ENCODE measurements around the gene TTC32.
"Not testable (repeated sequence)": the region's sequence is repeated elsewhere in the genome, so short reads cannot be mapped to it uniquely, and the experiment has no call there.

The TTC32 gene

DNA sequence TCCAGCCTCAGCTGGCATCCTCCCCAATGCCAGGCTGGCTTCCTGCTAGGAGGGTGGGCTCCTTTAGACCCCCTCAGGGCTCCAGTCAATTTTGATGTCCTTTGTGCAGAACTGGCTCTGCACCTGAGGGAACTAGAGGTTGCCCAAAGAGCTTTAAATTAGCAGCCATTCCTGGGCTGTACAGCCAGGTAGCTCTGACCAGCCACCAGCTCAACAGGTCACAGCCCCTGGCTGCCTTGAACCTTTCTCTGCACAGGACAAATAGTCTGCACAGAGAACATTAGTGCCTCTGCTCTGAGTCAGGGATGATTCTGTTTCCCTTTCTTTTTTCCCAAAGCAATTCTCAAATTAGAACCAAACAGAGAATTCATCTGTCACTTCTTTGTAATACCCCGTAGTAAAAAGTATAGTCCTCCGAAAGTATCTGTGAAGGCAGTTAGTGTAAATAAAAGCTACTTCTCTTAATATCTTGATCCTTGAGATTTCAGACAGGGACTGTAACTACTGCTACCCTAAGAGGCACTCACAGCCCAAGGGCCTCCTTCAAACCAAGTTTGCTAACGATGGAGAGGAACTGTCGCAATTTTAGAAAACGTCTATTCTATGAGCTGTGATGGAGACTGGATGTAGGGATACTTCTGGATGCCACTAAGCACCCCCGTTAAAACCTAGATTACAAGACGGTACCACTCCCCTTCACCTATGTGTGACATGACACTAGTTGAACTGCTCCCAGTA is 3.0 kb downstream of the TTC32 start:
- DNase-seq, result no peak

GRCh38 chr2:19897623-19898245 is 4.0 kb downstream of the TTC32 start:
- DNase-seq, result no peak

DNA sequence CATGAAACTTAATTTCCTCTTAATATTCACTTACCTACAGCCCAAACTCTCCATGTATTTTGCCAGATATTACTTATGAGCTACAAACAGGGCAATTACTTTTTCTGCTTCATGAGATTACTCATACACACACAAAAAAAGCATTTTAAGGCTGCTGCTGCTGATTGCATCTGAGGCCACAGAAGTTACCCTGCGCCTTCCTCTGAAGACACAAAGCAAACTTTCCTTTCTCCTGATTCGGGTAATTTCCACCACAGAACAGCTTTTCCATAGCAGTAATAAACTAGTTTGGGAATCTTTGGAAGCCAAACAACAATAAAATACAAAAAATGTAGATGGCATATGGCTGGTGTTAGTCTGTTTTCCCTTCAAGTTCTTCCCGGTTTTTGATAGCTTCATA is 6.2 kb downstream of the TTC32 start:
- DNase-seq, result no peak

- DNase-seq, result no peak
These were observed 7.5 kb downstream of the TTC32 start for GRCh38 chr2:19894134-19894792.

DNA sequence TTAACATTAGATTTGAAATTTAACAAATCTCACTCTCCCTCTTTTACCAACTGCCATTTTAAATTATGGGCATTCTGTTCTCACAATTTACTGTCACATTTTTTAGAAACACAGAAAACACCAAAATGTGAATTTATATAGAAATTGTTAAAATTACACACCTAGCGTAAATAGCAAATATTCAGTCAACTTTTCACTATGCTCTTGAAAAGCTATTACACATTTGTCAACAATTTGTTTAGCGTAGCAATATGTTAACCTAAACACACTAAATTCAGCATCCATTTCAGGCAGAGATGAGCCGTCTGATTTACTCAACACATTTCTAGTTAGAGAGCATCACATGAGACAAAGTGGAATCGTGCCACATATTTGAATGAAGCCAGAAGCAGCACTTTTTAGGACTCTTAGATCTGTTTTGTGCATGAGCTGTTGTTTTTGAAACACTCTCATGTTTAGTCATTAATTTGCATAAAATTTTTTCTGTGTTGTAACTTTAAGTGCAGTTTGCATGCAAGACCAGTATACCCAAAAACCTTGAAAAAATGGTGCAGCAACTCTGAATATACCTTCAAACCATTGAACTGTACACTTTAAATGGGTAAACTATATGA is 8.2 kb downstream of the TTC32 start:
- no peak for DNase-seq

GRCh38 chr2:19891971-19892370 is 9.8 kb downstream of the TTC32 start:
- DNase-seq, result not testable (repeated sequence)

DNA sequence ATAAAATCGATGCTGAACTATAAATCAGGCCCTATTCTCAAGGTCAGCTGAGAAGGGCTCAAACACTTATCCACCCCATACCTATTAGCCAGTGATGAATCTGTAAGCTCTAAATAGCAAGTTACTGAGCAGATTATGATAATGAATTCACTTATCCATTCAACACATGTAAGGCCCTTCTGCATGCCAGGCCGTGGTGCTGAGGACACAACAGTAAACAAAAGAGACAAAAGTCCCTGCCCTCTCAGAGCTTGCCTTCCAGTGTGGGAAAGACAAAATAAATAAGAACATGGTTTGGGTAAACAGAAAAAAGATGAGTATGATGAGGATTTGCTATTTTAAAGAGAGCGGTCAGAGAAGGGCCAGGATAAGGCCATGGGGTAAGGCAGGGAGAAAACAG is 11.7 kb downstream of the TTC32 start:
- DNase-seq, result no peak

GRCh38 chr2:19888831-19889230 is 13.0 kb downstream of the TTC32 start:
- DNase-seq, result no peak

DNA sequence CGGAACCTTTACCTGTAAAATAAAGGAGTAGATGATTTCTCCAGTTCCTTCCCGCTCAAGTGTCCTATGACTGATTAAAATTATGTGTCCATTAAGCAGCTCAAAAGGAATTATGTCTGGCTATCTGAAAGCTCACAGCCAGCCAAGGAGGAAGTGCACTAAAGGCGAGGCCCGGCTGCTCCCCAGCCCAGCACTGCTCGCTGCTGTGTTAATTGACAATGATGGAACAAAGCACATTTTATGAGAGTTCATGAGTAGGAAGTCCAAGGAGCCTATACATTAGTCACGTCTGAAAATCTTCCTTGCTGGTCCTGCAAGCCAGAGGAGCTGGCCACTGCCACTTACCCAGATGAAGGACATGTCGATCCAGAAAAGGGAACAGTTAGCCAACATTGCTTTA is 14.3 kb downstream of the TTC32 start:
- DNase-seq, result no peak

DNA sequence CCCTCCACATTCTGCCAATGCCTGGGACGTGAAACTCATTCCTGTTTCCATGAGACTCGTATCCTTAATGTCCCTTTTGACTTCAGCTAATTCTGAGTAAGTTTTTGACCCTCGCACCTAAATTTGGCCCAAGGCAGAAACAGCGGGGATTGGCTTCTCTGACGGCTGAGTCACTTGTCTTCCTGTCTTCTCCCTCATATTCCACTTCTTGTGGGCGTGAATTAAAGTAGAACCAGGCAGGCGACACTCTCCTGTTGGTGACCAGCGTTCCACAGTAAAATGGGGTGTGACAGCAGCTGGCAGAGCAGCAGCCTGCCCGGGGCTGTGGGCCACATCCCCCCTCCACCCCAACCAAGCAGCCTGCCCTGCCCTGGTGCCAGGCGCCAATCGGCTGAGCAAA is 15.5 kb downstream of the TTC32 start:
- no peak for DNase-seq

GRCh38 chr2:19885791-19886190 is 16.0 kb downstream of the TTC32 start:
- DNase-seq, result no peak

GRCh38 chr2:19883971-19884720 is 17.6 kb downstream of the TTC32 start:
- DNase-seq, result no peak

DNA sequence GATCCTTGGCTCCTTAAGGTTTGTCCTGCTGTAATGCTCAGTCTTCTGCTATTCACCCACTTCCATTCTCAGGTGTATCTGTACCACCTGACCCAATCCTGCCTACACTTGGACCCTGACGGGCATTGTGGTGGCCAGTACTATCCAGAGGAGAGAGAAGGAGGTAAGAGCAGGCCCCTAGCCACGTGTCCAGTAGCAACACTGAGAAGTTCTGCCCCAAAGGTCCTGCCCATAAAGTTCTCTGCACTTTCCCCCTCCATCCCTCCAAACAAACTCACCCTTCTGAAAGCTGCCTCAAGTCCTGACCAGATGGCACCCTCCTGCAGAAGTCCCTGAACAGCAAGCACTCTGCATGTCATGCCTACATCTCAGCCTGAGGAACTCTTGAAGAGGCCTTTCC is 18.3 kb downstream of the TTC32 start:
- no peak for DNase-seq

DNA sequence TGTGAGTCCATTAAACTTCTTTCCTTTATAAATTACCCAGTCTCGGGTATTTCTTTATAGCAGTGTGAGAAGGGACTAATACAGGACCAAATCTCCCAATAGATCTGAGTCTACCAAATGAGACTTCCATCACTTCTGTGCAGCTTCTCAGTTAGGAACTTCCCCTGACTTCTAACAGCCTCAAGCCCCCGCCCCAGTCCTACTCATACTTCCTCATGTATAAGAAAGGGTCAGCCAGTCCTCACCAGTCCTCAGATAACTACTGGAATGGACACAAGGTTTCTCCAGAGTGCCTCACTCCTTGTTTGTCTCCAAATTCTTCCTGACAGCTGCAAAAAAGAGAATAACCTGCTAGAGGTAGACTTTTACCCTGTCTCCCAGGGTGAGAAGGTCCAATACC is 19.5 kb downstream of the TTC32 start:
- DNase-seq, result no peak

GRCh38 chr2:19881908-19882265 is 19.9 kb downstream of the TTC32 start:
- DNase-seq, result no peak

GRCh38 chr2:19881221-19881907 is 20.4 kb downstream of the TTC32 start:
- DNase-seq, result no peak

DNA sequence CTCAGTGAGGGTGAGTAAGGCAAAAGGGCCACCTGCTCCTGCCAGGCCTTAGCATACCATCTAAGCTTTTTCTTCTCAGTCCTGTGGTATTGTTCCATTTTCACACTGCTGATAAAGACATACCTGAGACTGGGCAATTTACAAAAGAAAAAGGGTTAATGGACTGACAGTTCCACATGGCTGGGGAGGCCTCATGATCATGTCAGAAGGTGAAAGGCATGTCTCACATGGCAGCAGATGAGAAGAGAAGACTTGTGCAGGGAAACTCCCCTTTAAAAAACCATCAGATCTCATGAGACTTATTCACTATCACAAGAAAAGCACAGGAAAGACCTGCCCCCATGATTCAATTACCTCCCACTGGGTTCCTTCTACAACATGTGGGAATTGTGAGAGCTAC is 21.6 kb downstream of the TTC32 start:
- not testable (repeated sequence) for DNase-seq

- no peak for DNase-seq
These were observed 22.7 kb downstream of the TTC32 start for GRCh38 chr2:19879120-19879519.

DNA sequence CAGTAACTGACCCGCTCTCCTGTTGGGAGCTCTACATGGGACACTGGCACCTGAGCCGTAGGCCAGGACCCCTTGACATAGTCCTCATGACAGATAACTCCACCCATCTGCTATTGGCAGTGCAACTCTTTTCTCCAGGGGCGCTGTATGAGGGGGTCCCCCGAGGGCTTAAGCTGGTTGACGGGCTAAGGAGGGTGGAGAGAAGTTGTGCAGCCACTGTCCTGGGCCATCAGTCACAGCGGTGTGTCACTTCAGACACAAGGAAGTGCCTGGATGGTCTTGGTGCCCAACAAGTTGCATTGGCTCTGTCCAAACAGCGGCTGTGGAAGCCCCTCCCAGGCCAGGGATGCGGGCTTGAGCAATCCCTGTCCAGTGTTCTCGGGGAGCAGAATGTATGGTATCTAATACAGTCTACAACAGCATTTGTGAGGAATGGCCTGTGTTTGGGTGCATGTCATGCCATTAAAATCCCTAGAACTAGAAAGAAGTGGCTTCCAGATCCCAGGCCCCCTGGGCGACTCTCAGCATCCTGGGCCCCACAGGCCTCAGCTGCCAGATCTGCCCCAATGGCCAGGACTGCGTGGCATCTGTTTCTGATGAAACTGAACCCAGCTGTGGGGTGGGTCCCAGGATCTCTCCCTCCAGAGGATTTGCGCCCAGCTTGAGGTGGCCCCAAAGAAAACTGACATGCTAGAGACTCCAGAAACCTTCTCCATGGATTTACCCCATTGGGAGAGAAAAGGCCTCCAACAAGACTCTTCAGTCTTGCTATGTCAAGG is 23.3 kb downstream of the TTC32 start:
- no peak for DNase-seq

GRCh38 chr2:19876751-19877150 is 25.0 kb downstream of the TTC32 start:
- no peak for DNase-seq

DNA sequence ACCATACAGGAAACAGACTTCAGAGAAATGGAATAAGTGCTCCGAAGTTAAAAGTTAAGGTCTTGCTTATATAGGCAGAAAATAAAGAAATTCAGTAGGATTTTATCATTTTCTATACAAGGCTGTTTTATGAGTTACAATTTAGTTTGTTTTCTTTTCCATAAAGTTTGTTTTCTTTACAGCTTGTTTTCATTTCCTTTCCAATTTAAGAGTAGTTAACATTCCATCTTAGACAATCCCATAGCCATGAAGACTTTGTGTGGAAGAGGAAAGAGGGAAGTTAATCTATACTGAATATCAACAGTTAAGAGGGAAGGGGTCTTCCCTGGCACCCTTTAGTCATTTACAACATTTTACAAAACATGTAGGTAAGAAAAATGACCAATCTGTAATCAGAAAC is 26.5 kb downstream of the TTC32 start:
- DNase-seq, result no peak

- DNase-seq, result no peak
These were observed 27.1 kb downstream of the TTC32 start for GRCh38 chr2:19874726-19875125.

Data from NCI-H1417 treated with DMSO at 0.1 percent for 48 hours (cell line).